A549 (cell line): ENCODE data around the gene HSPA2. TPM values are rescaled to one million over a fixed set of nuclear protein-coding genes. Genes with fewer than 3 reads are reported as not detected.

Source experiments
- ATAC-seq, 2 experiments: fragments of 200-7000 bp in 1 of 2; fragments of >200 bp in 1 of 2; cut with Nextera tagmentation in 1 of 2; cut with Tn5 transposase in 1 of 2; 3 replicates each; pipeline versions ENCODE4 v1.8.0 to v1.9.1; 2018 to 2020; ENCODE audit warnings: mild to moderate bottlenecking in 1 of 2, moderate library complexity in 1 of 2
- CTCF ChIA-PET: fragments of 300-600 bp; sonication (Branson Sonifier 250); formaldehyde crosslinking; extraction: SDS; loops from one replicate; lab custom pipeline; 2021; ENCODE audit warnings: antibody characterized with exemption, inconsistent platforms; lab: Yijun Ruan, JAX
- POLR2A ChIA-PET: fragments of 350-600 bp; formaldehyde crosslinking; extraction: SDS; loops from one replicate; lab custom pipeline; 2021; ENCODE audit warnings: antibody characterized with exemption, inconsistent platforms; lab: Yijun Ruan, JAX
- DNase-seq, 2 experiments: peaks; one replicate each; pipeline versions ENCODE4 v3.0.0 to v3.0.0-alpha.2; 2011 to 2016; ENCODE audit warnings: low read depth in 1 of 2, low spot score in 1 of 2
- FAIRE-seq: peaks from 2 replicates; lab custom pipeline; 2011; peaks lifted over from hg19 to GRCh38; lab: Jason Lieb, UNC
- H3K27ac ChIP-seq, 2 experiments: fragments of >200 bp; sonication (Bioruptor Twin); formaldehyde crosslinking; 3 replicates each; pipeline ENCODE4 v1.5.1; 2016 to 2017
- H3K4me1 ChIP-seq: fragments of >200 bp; sonication (Bioruptor Twin); formaldehyde crosslinking; 3 replicates; pipeline ENCODE4 v1.6.1; 2016
- H3K4me2 ChIP-seq: fragments of >200 bp; sonication (Bioruptor Twin); formaldehyde crosslinking; 3 replicates; pipeline ENCODE4 v1.6.1; 2016
- H3K4me3 ChIP-seq: fragments of >200 bp; sonication (Bioruptor Twin); formaldehyde crosslinking; 3 replicates; pipeline ENCODE4 v1.5.1; 2016
- H3K9me3 ChIP-seq: fragments of >200 bp; sonication (Bioruptor Twin); formaldehyde crosslinking; 3 replicates; pipeline ENCODE4 v1.6.1; 2016
- BHLHE40 ChIP-seq: IDR thresholded peaks from 2 replicates; pipeline ENCODE4 v1.6.1; 2012; ENCODE audit warnings: low read depth, low read length, inconsistent platforms
- CHD2 ChIP-seq: fragments of 150-350 bp; IDR thresholded peaks from 2 replicates; pipeline ENCODE4 v1.6.1; 2014; ENCODE audit warnings: low read length; ENCODE audit not compliant: partially characterized antibody
- CHD4 ChIP-seq: fragments of 200-600 bp; sonication (generic); IDR thresholded peaks from 2 replicates; pipeline ENCODE4 v1.6.1; 2016; ENCODE audit warnings: antibody characterized with exemption, mild to moderate bottlenecking, borderline replicate concordance
- FOSB ChIP-seq: fragments of 250-450 bp; sonication (Bioruptor Pico); IDR thresholded peaks from 2 replicates; pipeline ENCODE4 v1.5.0; 2020; ENCODE audit warnings: mild to moderate bottlenecking, moderate library complexity
- GATA3 ChIP-seq: IDR thresholded peaks from 2 replicates; pipeline ENCODE4 v1.6.1; 2012; ENCODE audit warnings: borderline replicate concordance
- HDAC2 ChIP-seq: fragments of 200-600 bp; sonication (generic); IDR thresholded peaks from 2 replicates; pipeline ENCODE4 v1.6.1; 2016
- HES2 ChIP-seq: fragments of >200 bp; sonication (Bioruptor Twin); formaldehyde crosslinking; IDR thresholded peaks from 2 replicates; pipeline ENCODE4 v1.6.1; 2016
- HEYL ChIP-seq: fragments of 250-450 bp; sonication (Bioruptor Pico); IDR thresholded peaks from 2 replicates; pipeline ENCODE4 v1.8.0; 2021; ENCODE audit warnings: mild to moderate bottlenecking, moderate library complexity
- HOXB13 ChIP-seq: fragments of 250-450 bp; sonication (Bioruptor Pico); IDR thresholded peaks from 2 replicates; pipeline ENCODE4 v1.5.0; 2020; ENCODE audit warnings: low read depth, mild to moderate bottlenecking, moderate library complexity
- KDM1A ChIP-seq: fragments of 200-600 bp; sonication (generic); IDR thresholded peaks from 2 replicates; pipeline ENCODE4 v1.6.1; 2016; ENCODE audit warnings: low read depth, mild to moderate bottlenecking
- MAFK ChIP-seq: fragments of 450-650 bp; IDR thresholded peaks from 2 replicates; pipeline ENCODE4 v1.6.1; 2014; ENCODE audit not compliant: partially characterized antibody
- MAX ChIP-seq: IDR thresholded peaks from 2 replicates; pipeline ENCODE4 v1.6.1; 2012
- NR3C1 ChIP-seq: fragments of >200 bp; sonication (Bioruptor Twin); formaldehyde crosslinking; IDR thresholded peaks from 3 replicates; pipeline ENCODE4 v1.6.1; 2017
- PHF8 ChIP-seq: fragments of 200-600 bp; sonication (generic); IDR thresholded peaks from 2 replicates; pipeline ENCODE4 v1.6.1; 2016; ENCODE audit warnings: low read depth, mild to moderate bottlenecking, antibody characterized with exemption, moderate library complexity, borderline replicate concordance
- POLR2AphosphoS2 ChIP-seq: conservative IDR thresholded peaks from 2 replicates; pipeline ENCODE4 v1.6.1; 2012; ENCODE audit warnings: low read length, improper control_type of control experiment, inconsistent platforms
- RAD21 ChIP-seq, 2 experiments: fragments of >200 bp in 1 of 2; sonication (Bioruptor Twin) in 1 of 2; formaldehyde crosslinking in 1 of 2; IDR thresholded peaks in 1 of 2; conservative IDR thresholded peaks in 1 of 2; 2 replicates in 1 of 2; 3 replicates in 1 of 2; pipeline ENCODE4 v1.6.1; 2012 to 2018; ENCODE audit warnings: inconsistent platforms in 1 of 2
- RARB ChIP-seq: fragments of 250-450 bp; sonication (Bioruptor Pico); IDR thresholded peaks from 2 replicates; pipeline ENCODE4 v1.8.0; 2021; ENCODE audit warnings: mild to moderate bottlenecking, moderate library complexity
- RFX5 ChIP-seq: fragments of 450-650 bp; IDR thresholded peaks from 2 replicates; pipeline ENCODE4 v1.7.1; 2014; ENCODE audit warnings: antibody characterized with exemption, mild to moderate bottlenecking, moderate library complexity
- RNF2 ChIP-seq: fragments of 200-600 bp; sonication (generic); IDR thresholded peaks from 2 replicates; pipeline ENCODE4 v1.6.1; 2016; ENCODE audit warnings: low read depth, mild to moderate bottlenecking, antibody characterized with exemption, moderate library complexity, borderline replicate concordance
- SMC3 ChIP-seq: fragments of >200 bp; sonication (Bioruptor Twin); formaldehyde crosslinking; IDR thresholded peaks from 3 replicates; pipeline ENCODE4 v1.6.1; 2018; ENCODE audit warnings: inconsistent platforms
- SREBF2 ChIP-seq: fragments of 450-650 bp; IDR thresholded peaks from 2 replicates; pipeline ENCODE4 v1.6.1; 2014; ENCODE audit warnings: mild to moderate bottlenecking, moderate library complexity
- TP53 ChIP-seq: fragments of 250-450 bp; sonication (Bioruptor Pico); IDR thresholded peaks from 2 replicates; pipeline ENCODE4 v1.5.0; 2021; ENCODE audit warnings: mild to moderate bottlenecking, moderate library complexity
- ZC3H11A ChIP-seq: fragments of 450-650 bp; IDR thresholded peaks from 2 replicates; pipeline ENCODE4 v1.6.1; 2014; ENCODE audit warnings: antibody characterized with exemption, mild to moderate bottlenecking
- ZSCAN20 ChIP-seq: fragments of 250-450 bp; sonication (Bioruptor Pico); IDR thresholded peaks from 2 replicates; pipeline ENCODE4 v1.8.0; 2022; ENCODE audit warnings: mild to moderate bottlenecking, moderate library complexity
- WGBS: methylation state at CpG from one replicate; pipeline ENCODE4 v1.1.6; 2017; ENCODE audit errors: missing lambda C conversion rate; 5-methylcytosine and 5-hydroxymethylcytosine counted together
- polyA minus RNA-seq: library from RNA; depleted of rRNA, polyadenylated mRNA; stranded (reverse); fragments of >200 nt; gene quantifications from 2 replicates; pipeline ENCODE4 v1.2.3, GENCODE V29; 2011; rRNA and poly(A)+ RNA removed
- polyA plus RNA-seq, 4 experiments: library from polyadenylated mRNA; depleted of rRNA in 3 of 4; stranded (reverse); fragments of >200 nt; fragmentation: RNase III in 1 of 4; extraction: RNeasy Plus Mini Kit Qiagen cat#74134 plus additional on column Dnase treatment in 1 of 4; gene quantifications; 2 replicates in 3 of 4; 3 replicates in 1 of 4; pipeline ENCODE4 v1.2.3, GENCODE V29; 2011 to 2017
- TF ChIP-seq, protein P1 (sequence below): fragments of 200-600 bp; sonication (generic); IDR thresholded peaks from 2 replicates; pipeline ENCODE4 v1.6.1; 2016; ENCODE audit warnings: antibody characterized with exemption, mild to moderate bottlenecking, moderate library complexity
- TF ChIP-seq, protein P2 (sequence below): fragments of >200 bp; sonication (Bioruptor Twin); formaldehyde crosslinking; IDR thresholded peaks from 3 replicates; pipeline ENCODE4 v1.6.1; 2016
- TF ChIP-seq, protein P3 (sequence below): IDR thresholded peaks from 2 replicates; pipeline ENCODE4 v1.6.1; 2012; ENCODE audit warnings: low read depth, borderline replicate concordance
- TF ChIP-seq, protein P4 (sequence below): fragments of 250-450 bp; sonication (Bioruptor Pico); IDR thresholded peaks from 2 replicates; pipeline ENCODE4 v1.5.0; 2021; ENCODE audit warnings: mild to moderate bottlenecking, moderate library complexity, borderline replicate concordance

Gene HSPA2
- polyA plus RNA-seq (2011; rRNA removed) (50.0 and 59.9 TPM in 2 replicates), polyA plus RNA-seq (2017; fragmentation: RNase III; extraction: RNeasy Plus Mini Kit Qiagen cat#74134 plus additional on column Dnase treatment) (144 to 171 TPM (median 156 TPM) in 3 replicates), polyA minus RNA-seq (65.0 and 77.8 TPM in 2 replicates)
- 82.2 and 102 TPM in 2 replicates for polyA plus RNA-seq (2012; cell fraction: cytosol; rRNA removed)
- 122 and 164 TPM in 2 replicates for polyA plus RNA-seq (2012; cell fraction: nucleus; rRNA removed)

DNA sequence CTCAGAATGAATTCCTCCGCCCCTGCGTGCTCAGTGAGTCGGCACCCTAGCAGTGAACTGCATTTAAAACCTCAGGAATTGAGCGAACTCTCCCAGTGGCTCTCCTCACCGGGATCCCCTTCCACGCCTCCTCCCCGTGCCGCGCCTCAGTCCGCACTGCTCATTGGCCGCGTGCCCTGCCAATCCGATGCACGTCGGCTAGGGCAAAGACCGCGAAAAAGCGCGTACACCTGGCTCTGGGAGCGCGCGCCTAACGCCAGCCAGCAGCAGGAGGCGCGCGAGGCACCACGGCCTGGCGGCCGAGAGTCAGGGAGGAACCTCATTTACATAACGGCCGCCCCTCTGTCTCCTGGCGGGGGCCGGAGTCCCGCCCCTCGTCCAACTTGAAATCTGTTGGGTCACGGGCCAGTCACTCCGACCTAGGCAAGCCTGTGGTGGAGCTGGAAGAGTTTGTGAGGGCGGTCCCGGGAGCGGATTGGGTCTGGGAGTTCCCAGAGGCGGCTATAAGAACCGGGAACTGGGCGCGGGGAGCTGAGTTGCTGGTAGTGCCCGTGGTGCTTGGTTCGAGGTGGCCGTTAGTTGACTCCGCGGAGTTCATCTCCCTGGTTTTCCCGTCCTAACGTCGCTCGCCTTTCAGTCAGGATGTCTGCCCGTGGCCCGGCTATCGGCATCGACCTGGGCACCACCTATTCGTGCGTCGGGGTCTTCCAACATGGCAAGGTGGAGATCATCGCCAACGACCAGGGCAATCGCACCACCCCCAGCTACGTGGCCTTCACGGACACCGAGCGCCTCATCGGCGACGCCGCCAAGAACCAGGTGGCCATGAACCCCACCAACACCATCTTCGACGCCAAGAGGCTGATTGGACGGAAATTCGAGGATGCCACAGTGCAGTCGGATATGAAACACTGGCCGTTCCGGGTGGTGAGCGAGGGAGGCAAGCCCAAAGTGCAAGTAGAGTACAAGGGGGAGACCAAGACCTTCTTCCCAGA is at the start of gene HSPA2:
Gene HSPA2 (plus strand): TSS at position 534 of the 995 bp plus-strand sequence. CDS start 109 bp downstream, at position 643.
- ATAC-seq (peak; percentile 95 to 96), DNase-seq (peak; percentile 97 to 100), FAIRE-seq (peak; percentile 86)
- Histone ChIP-seq H3K27ac (peak within 1 kb of the TSS; percentile 95 to 96), H3K9me3 (peaks cover 11% of the 10 kb centered on the region; the same call in 2 of the 3 replicates), H3K4me2 (peak within 1 kb of the TSS; percentile 79), H3K4me3 (peak within 1 kb of the TSS; percentile 62), H3K4me1 (peaks cover 33% of the 10 kb centered on the region; the same call in 2 of the 3 replicates)
- 22% methylated on average over 33 of the region's 79 CpGs for WGBS
- ChIA-PET CTCF (interaction anchor here (0.6 to 12.4 kb wide), 43 partner anchors 8 to 453 kb away, joined by 3 to 182 read pairs (median 4); no protein-coding TSS in a partner anchor), POLR2A (interaction anchor here (0.5 to 2.9 kb wide), 56 partner anchors 8 to 446 kb away, joined by 3 to 68 read pairs (median 6); partner anchors contain the start of genes FNTB, MTHFD1, PPP1R36 and SPTB)
- TF ChIP-seq GATA3 (no peak), ZC3H11A (no peak), PHF8 (peak; percentile 94; the same call in 1 of the 2 replicates), NR3C1 (no peak), FOSB (CRISPR knock-in tag) (0 out of 2 replicates have a peak, but pooled peaks have one; percentile 35), ZSCAN20 (CRISPR knock-in tag) (no peak), HDAC2 (no peak), SMC3 (peak; percentile 93), BHLHE40 (peak; percentile 67), KDM1A (no peak), POLR2AphosphoS2 (no peak), MAFK (no peak), TP53 (CRISPR knock-in tag) (peak; percentile 49; the same call in 1 of the 2 replicates), CHD2 (peak; percentile 9), SREBF2 (no peak), HEYL (CRISPR knock-in tag) (no peak), HES2 (no peak), RNF2 (no peak), HOXB13 (CRISPR knock-in tag) (peak; percentile 89; the same call in 1 of the 2 replicates), RARB (CRISPR knock-in tag) (0 out of 2 replicates have a peak, but pooled peaks have one; percentile 47), RAD21 (conservative IDR thresholded peaks at IDR 0.05 in 1 of 2, IDR thresholded peaks at IDR 0.05 in 1 of 2) (peak; percentile 76 to 88), RFX5 (peak; percentile 52; the same call in 1 of the 2 replicates), MAX (peak; percentile 67), CHD4 (no peak)
- TF ChIP-seq, protein P1, sequence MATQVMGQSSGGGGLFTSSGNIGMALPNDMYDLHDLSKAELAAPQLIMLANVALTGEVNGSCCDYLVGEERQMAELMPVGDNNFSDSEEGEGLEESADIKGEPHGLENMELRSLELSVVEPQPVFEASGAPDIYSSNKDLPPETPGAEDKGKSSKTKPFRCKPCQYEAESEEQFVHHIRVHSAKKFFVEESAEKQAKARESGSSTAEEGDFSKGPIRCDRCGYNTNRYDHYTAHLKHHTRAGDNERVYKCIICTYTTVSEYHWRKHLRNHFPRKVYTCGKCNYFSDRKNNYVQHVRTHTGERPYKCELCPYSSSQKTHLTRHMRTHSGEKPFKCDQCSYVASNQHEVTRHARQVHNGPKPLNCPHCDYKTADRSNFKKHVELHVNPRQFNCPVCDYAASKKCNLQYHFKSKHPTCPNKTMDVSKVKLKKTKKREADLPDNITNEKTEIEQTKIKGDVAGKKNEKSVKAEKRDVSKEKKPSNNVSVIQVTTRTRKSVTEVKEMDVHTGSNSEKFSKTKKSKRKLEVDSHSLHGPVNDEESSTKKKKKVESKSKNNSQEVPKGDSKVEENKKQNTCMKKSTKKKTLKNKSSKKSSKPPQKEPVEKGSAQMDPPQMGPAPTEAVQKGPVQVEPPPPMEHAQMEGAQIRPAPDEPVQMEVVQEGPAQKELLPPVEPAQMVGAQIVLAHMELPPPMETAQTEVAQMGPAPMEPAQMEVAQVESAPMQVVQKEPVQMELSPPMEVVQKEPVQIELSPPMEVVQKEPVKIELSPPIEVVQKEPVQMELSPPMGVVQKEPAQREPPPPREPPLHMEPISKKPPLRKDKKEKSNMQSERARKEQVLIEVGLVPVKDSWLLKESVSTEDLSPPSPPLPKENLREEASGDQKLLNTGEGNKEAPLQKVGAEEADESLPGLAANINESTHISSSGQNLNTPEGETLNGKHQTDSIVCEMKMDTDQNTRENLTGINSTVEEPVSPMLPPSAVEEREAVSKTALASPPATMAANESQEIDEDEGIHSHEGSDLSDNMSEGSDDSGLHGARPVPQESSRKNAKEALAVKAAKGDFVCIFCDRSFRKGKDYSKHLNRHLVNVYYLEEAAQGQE = no peak; the same call in 1 of the 2 replicates
- TF ChIP-seq, protein P2, sequence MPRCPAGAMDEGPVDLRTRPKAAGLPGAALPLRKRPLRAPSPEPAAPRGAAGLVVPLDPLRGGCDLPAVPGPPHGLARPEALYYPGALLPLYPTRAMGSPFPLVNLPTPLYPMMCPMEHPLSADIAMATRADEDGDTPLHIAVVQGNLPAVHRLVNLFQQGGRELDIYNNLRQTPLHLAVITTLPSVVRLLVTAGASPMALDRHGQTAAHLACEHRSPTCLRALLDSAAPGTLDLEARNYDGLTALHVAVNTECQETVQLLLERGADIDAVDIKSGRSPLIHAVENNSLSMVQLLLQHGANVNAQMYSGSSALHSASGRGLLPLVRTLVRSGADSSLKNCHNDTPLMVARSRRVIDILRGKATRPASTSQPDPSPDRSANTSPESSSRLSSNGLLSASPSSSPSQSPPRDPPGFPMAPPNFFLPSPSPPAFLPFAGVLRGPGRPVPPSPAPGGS = peak; percentile 97
- TF ChIP-seq, protein P3, sequence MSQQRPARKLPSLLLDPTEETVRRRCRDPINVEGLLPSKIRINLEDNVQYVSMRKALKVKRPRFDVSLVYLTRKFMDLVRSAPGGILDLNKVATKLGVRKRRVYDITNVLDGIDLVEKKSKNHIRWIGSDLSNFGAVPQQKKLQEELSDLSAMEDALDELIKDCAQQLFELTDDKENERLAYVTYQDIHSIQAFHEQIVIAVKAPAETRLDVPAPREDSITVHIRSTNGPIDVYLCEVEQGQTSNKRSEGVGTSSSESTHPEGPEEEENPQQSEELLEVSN = peak; percentile 89
- TF ChIP-seq, protein P4, sequence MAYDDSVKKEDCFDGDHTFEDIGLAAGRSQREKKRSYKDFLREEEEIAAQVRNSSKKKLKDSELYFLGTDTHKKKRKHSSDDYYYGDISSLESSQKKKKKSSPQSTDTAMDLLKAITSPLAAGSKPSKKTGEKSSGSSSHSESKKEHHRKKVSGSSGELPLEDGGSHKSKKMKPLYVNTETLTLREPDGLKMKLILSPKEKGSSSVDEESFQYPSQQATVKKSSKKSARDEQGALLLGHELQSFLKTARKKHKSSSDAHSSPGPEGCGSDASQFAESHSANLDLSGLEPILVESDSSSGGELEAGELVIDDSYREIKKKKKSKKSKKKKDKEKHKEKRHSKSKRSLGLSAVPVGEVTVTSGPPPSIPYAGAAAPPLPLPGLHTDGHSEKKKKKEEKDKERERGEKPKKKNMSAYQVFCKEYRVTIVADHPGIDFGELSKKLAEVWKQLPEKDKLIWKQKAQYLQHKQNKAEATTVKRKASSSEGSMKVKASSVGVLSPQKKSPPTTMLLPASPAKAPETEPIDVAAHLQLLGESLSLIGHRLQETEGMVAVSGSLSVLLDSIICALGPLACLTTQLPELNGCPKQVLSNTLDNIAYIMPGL (CRISPR knock-in tag) = no peak
